ENCODE measurements around the gene TBX1. TPM values are rescaled to one million over a fixed set of nuclear protein-coding genes. Genes with fewer than 3 reads are reported as not detected.
A peak's percentile ranks its signal among the peaks of the same experiment; 100 is the strongest.

Gene TBX1
- total RNA-seq, 2 experiments from 2014 or later, result 0.23 TPM; not detected in 1

DNA sequence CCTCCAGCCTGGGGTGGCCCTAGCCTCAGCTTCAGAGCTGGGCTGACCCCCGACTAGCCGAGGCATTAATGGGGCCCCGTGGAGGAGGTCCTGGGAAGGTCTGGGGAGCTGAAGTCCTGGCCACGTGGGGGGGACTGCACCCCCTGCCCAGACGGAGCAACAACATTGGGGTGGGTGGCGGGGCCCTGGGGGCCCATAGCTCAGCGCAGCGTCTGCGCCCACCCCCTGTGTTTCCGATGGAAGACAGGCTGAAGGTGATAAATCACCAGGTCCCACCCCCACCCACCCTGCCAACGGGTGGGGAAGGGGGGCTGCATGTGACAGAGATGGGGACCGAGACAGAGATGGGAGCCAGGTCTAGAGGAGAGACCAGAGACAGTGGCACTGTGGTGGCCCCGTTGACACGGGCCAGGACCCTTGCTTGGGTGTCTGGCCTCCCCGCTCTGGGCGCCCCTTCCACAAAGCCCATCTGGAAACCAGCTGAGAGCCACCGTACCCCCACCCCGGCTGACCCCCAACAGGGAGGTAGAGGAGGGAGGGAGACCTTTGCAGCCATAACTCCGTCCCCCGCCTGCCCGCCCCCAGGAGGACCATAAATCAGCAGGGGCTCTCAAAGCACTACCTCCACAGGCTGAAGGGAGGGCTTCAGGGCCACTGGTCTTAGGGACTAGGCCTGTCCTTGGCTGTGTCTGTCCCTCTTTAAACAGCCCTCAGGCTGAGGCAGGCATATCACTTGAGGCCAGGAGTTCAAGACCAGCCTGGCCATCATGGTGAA, 29.0 kb upstream of the TBX1 start:
- intact Hi-C loops (cut with micrococcal nuclease; ENCODE audit: unreplicated experiment), result loop anchor here (2.0 kb wide), 1 partner anchor 41 kb away; no protein-coding TSS in a partner anchor
- BruUV-seq (replicated peaks), result no TSS peak
- H2AFZ ChIP-seq (ENCODE audit: low read length), result peak overlapping the region; percentile 70; the same call in 1 of the 2 replicates
- peaks cover 6% of the 10 kb centered on the region for H3K4me1 ChIP-seq (ENCODE audit: insufficient read depth, low read length, poor library complexity, severe bottlenecking)
- no peaks in the 10 kb centered on the region for H4K20me1 ChIP-seq (ENCODE audit: insufficient read depth, low read length)
- ChIA-PET POLR2A (no interaction called here), CTCF (ENCODE audit: unreplicated experiment) (interaction anchor here (0.9 kb wide), 1 partner anchor 155 kb away, joined by 5 read pairs; no protein-coding TSS in a partner anchor)
- no peaks in the 10 kb centered on the region for H3K9me2 ChIP-seq (ENCODE audit: insufficient read depth, low read length)
- H3K9me3 ChIP-seq (ENCODE audit: low read length), result no peaks in the 10 kb centered on the region
- H3K4me2 ChIP-seq (ENCODE audit: low read length), result peak overlapping the region; percentile 79
- H3K4me3 ChIP-seq (ENCODE audit: low read depth, low read length, poor library complexity, severe bottlenecking), result peak overlapping the region; percentile 63
- H3K27ac ChIP-seq (ENCODE audit: low read depth, low read length, poor library complexity, severe bottlenecking), result no peak overlapping the region
- TF ChIP-seq, protein P1, sequence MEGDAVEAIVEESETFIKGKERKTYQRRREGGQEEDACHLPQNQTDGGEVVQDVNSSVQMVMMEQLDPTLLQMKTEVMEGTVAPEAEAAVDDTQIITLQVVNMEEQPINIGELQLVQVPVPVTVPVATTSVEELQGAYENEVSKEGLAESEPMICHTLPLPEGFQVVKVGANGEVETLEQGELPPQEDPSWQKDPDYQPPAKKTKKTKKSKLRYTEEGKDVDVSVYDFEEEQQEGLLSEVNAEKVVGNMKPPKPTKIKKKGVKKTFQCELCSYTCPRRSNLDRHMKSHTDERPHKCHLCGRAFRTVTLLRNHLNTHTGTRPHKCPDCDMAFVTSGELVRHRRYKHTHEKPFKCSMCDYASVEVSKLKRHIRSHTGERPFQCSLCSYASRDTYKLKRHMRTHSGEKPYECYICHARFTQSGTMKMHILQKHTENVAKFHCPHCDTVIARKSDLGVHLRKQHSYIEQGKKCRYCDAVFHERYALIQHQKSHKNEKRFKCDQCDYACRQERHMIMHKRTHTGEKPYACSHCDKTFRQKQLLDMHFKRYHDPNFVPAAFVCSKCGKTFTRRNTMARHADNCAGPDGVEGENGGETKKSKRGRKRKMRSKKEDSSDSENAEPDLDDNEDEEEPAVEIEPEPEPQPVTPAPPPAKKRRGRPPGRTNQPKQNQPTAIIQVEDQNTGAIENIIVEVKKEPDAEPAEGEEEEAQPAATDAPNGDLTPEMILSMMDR (conservative IDR thresholded peaks at IDR 0.05; ENCODE audit: low read length), result no peak
- no peak for TF ChIP-seq EZH2phosphoT487 (IDR thresholded peaks at IDR 0.05; ENCODE audit: borderline replicate concordance, low read depth, low read length)
- H3K36me3 ChIP-seq (ENCODE audit: insufficient read depth, low read length), result no peaks in the 10 kb centered on the region
- DNase-seq (ENCODE audit: low spot score), result no peak
- no peaks in the 10 kb centered on the region for H3K79me2 ChIP-seq (ENCODE audit: insufficient read depth, low read depth, low read length)

- TF ChIP-seq, protein P1 (conservative IDR thresholded peaks at IDR 0.05; ENCODE audit: low read length), result no peak
- no peak for TF ChIP-seq EZH2phosphoT487 (IDR thresholded peaks at IDR 0.05; ENCODE audit: borderline replicate concordance, low read depth, low read length)
- Histone ChIP-seq H3K4me1 (ENCODE audit: insufficient read depth, low read length, poor library complexity, severe bottlenecking) (peaks cover 6% of the 10 kb centered on the region), H3K4me3 (ENCODE audit: low read depth, low read length, poor library complexity, severe bottlenecking) (no peak overlapping the region), H2AFZ (ENCODE audit: low read length) (no peak overlapping the region), H4K20me1 (ENCODE audit: insufficient read depth, low read length) (no peaks in the 10 kb centered on the region), H3K9me3 (ENCODE audit: low read length) (no peaks in the 10 kb centered on the region), H3K9me2 (ENCODE audit: insufficient read depth, low read length) (no peaks in the 10 kb centered on the region), H3K79me2 (ENCODE audit: insufficient read depth, low read depth, low read length) (no peaks in the 10 kb centered on the region), H3K36me3 (ENCODE audit: insufficient read depth, low read length) (no peaks in the 10 kb centered on the region), H3K27ac (ENCODE audit: low read depth, low read length, poor library complexity, severe bottlenecking) (no peak overlapping the region), H3K4me2 (ENCODE audit: low read length) (no peak overlapping the region)
- no TSS peak for BruUV-seq (replicated peaks)
- no peak for DNase-seq (ENCODE audit: low spot score)
- CTCF ChIA-PET (ENCODE audit: unreplicated experiment), result no interaction called here
- intact Hi-C loops (cut with micrococcal nuclease; ENCODE audit: unreplicated experiment), result no loop called here
- POLR2A ChIA-PET, result interaction anchor here (0.5 kb wide), 1 partner anchor 312 kb away, joined by 3 read pairs; no protein-coding TSS in a partner anchor
Measured at GRCh38 chr22:19732403-19733113, 28.0 kb upstream of the TBX1 start.
